ENCODE results near the gene EGLN3.

- no peak for TF ChIP-seq EZH2 (IDR thresholded peaks at IDR 0.05)
- no peak for TF ChIP-seq POLR2AphosphoS5 (IDR thresholded peaks at IDR 0.05; ENCODE audit: borderline replicate concordance, low read depth, low read length)
- TF ChIP-seq FOXP2 (optimal IDR thresholded peaks at IDR 0.05; ENCODE audit: control extremely low read depth, extremely low read length, insufficient read depth): no peak
These were observed 26.2 kb downstream of the EGLN3 start for GRCh38 chr14:33924566-33925100.

Measured in SK-N-MC (cell line).